Left lung (tissue), 10 donors: Measurements from ENCODE around the gene ADAM19. TPM values are rescaled to one million over a fixed set of nuclear protein-coding genes. Genes with fewer than 3 reads are reported as not detected.

ENCODE experiments used
- ATAC-seq: fragments of 200-7000 bp; cut with Tn5 transposase; one replicate; pipeline ENCODE4 v1.9.1; 2020; ENCODE audit warnings: moderate library complexity
- DNase-seq, 4 donors: peaks; one replicate each; pipeline ENCODE4 v3.0.0-alpha.2; 2013 to 2020
- H3K27ac ChIP-seq, 2 donors: fragments of 200-600 bp; sonication (generic) in 1 of 2; one replicate each; pipeline versions ENCODE4 v1.5.0 to v1.8.0; 2020 to 2021
- H3K27me3 ChIP-seq, 2 donors: fragments of 200-600 bp; sonication (generic) in 1 of 2; one replicate each; pipeline versions ENCODE4 v1.5.0 to v1.8.0; 2020 to 2021
- H3K36me3 ChIP-seq, 2 donors: fragments of 200-600 bp; sonication (generic) in 1 of 2; one replicate each; pipeline versions ENCODE4 v1.5.0 to v1.8.0; 2020 to 2021
- H3K4me1 ChIP-seq, 2 donors: fragments of 200-600 bp; one replicate each; pipeline ENCODE4 v1.8.0; 2021
- H3K4me3 ChIP-seq, 2 donors: fragments of 200-600 bp; sonication (generic) in 1 of 2; one replicate each; pipeline versions ENCODE4 v1.5.0 to v1.8.0; 2020 to 2021; ENCODE audit warnings: mild to moderate bottlenecking in 1 of 2
- H3K9me3 ChIP-seq, 2 donors: fragments of 200-600 bp; sonication (generic) in 1 of 2; one replicate each; pipeline versions ENCODE4 v1.5.0 to v1.8.0; 2020 to 2021
- intact Hi-C, 2 donors: fragments of 100-400 bp; cut with DNase I; formaldehyde crosslinking; loops; one replicate each; pipeline versions ENCODE4 v1.11.2 to v1.14.2; 2022
- polyA plus RNA-seq, 6 donors: library from polyadenylated mRNA; unstranded; fragments of 120-200 nt; gene quantifications; one replicate each; pipeline ENCODE4 v1.2.1, GENCODE V29; 2013; ENCODE audit not compliant: insufficient read length in 6 of 6
- total RNA-seq, 2 donors: library from RNA; stranded (reverse); fragmentation: NEBNext Ultra II Directional; extraction: Animal tissue kit (Norgen Biotek cat#: 25700); gene quantifications; one replicate each; pipeline ENCODE4 v1.2.1, GENCODE V29; 2021
- TF ChIP-seq, protein P1 (sequence below), 2 donors: fragments of 200-600 bp; sonication (generic) in 1 of 2; IDR thresholded peaks; one replicate each; pipeline versions ENCODE4 v1.5.0 to v1.8.0; 2021; ENCODE audit warnings: antibody characterized with exemption in 2 of 2
- donor health status: DM: no; HTN: yes; CAD: no.
- donor health status: DM: no; HTN: no; CAD: no.

Gene ADAM19
- total and polyA plus RNA-seq, 8 donors: 14.9 to 21.5 (median 19.2) TPM

DNA sequence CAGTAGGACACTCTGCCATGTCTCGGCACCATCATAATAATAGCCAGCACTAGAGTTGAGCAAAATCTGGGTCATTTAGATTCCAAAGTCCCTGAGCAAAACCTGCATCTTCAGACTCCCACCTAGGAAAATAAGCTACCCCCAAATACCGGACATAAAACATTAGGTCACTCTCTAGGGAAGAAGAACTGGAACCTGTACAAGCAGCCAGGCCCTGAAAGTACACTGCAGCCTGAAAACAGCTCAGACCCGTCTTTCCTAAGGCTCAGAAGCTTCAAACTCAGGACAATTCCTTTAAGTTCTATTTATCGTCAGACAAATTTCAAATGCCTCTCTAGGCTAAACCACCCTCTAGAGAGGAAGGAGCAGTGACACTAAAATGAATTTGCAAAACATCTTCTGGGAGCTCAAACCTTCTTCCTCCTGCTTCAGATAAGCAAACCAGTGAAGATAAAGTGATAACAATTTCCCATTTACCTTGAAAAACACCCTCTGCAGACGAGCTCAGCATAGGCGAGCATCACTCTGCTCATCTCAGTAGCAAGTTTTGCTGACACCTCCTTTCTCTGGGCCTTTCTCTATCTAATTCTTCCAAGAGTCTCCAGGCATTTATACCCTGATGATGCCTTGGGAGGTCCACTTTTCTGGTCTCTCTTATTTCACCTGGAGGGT lies 34.0 kb downstream of the ADAM19 start:
- H3K9me3 ChIP-seq: no peaks in the 10 kb centered on the region
- H3K27me3 ChIP-seq: no peaks in the 10 kb centered on the region
- TF ChIP-seq, protein P1, sequence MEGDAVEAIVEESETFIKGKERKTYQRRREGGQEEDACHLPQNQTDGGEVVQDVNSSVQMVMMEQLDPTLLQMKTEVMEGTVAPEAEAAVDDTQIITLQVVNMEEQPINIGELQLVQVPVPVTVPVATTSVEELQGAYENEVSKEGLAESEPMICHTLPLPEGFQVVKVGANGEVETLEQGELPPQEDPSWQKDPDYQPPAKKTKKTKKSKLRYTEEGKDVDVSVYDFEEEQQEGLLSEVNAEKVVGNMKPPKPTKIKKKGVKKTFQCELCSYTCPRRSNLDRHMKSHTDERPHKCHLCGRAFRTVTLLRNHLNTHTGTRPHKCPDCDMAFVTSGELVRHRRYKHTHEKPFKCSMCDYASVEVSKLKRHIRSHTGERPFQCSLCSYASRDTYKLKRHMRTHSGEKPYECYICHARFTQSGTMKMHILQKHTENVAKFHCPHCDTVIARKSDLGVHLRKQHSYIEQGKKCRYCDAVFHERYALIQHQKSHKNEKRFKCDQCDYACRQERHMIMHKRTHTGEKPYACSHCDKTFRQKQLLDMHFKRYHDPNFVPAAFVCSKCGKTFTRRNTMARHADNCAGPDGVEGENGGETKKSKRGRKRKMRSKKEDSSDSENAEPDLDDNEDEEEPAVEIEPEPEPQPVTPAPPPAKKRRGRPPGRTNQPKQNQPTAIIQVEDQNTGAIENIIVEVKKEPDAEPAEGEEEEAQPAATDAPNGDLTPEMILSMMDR (IDR thresholded peaks at IDR 0.05): no peak
- intact Hi-C loops: no loop called here
- H3K27ac ChIP-seq: peak overlapping the region; percentile 70 to 81
- H3K4me1 ChIP-seq: peaks cover 26 to 67% of the 10 kb centered on the region in 2 donors
- DNase-seq (no peak), ATAC-seq (no peak)
- H3K36me3 ChIP-seq: peaks cover 0 to 8% of the 10 kb centered on the region in 2 donors
- no peak overlapping the region for H3K4me3 ChIP-seq

DNA sequence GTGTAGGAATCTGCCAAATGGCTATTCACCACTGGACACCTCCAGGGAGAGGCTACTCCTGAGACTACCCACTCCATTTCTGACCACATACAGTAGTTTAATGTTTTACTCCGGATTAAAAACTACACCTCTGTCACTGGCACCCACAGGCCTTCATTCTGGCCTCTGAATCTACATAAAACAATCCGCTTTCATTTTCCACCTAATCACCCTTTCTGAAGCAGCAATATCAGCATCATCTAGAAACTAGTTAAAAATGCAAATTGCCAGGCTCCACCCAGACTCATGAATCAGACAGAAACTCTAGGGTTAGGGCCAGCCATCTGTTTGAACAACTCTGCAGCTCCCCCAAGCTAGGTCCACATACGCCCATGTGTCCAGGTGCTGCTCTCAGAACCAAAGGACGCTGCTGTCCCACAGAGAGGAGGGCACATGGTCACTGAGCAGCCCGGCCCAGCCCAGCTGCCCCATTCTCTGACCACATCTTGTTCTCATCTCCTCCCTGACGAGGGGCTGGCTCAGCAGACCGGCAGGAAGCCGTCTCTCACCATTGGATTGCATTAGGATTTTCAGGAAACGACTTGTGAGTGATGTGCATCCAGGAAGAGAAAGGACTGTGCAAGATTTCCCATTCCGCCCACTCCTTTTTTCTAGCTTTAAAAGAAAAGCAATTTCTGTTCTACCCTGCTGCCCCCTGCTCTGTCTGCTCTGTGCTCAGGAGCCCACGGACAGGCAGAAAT lies 34.7 kb downstream of the ADAM19 start:
- no peaks in the 10 kb centered on the region for H3K9me3 ChIP-seq
- peak overlapping the region; percentile 70 to 81 for H3K27ac ChIP-seq
- ATAC-seq (peak; percentile 69), DNase-seq (peak in 3 of 4 donors; percentile 49 to 77 (median 67))
- no peak overlapping the region for H3K4me3 ChIP-seq
- intact Hi-C loops: no loop called here
- TF ChIP-seq, protein P1 (IDR thresholded peaks at IDR 0.05): no peak
- peaks cover 26 to 60% of the 10 kb centered on the region in 2 donors for H3K4me1 ChIP-seq
- peaks cover 0 to 15% of the 10 kb centered on the region in 2 donors for H3K36me3 ChIP-seq
- H3K27me3 ChIP-seq: no peaks in the 10 kb centered on the region

DNA sequence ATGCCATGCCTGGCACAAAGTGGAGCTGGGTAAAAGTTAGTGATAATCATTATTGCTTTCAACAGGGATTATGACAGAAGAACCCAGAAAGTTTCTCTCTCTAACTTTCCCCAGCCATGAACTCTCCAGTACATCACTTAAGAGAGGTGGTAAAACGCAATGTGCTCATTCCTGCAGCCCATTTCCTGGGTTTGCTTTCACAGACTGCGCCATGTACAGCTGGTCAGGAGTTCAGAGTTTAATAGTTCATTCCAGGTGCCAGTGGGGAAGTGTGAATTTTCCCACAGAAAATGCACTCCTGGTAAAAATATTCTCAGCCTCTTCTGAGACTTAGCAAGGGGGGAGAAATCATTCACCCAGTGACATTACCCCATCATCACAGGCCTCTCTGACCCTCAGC lies 35.5 kb downstream of the ADAM19 start:
- H3K4me1 ChIP-seq: peaks cover 26 to 52% of the 10 kb centered on the region in 2 donors
- TF ChIP-seq, protein P1 (IDR thresholded peaks at IDR 0.05): no peak
- H3K36me3 ChIP-seq: peaks cover 0 to 16% of the 10 kb centered on the region in 2 donors
- DNase-seq: no peak
- ATAC-seq: no peak
- intact Hi-C loops: no loop called here
- no peak overlapping the region for H3K4me3 ChIP-seq
- no peaks in the 10 kb centered on the region for H3K9me3 ChIP-seq
- peak overlapping the region; percentile 70 to 81 for H3K27ac ChIP-seq
- H3K27me3 ChIP-seq: no peaks in the 10 kb centered on the region

DNA sequence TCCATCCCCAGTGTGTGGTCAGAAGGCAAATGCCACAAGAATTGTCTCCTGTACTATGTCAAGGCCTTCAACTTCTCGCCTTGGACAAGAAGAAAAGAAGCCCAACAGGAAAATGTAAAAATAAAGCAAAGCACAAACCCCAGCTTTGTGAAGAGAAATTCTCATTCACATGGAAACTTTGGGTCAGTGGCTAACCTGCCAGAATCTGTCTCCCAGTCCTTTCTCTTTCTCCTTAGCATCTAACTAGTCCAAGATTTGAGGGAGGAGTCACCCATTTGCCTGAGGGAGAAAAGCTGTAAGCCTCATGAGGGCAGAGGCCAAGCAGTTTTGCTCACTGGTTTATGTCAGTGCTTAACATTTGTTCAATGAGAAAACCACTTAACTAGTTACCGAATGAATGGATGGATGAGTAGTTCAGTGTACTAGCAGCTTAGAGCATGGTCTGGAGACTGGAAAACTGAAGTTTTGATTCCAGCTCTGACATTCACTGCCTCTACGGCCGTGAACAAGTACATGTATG lies 36.0 kb downstream of the ADAM19 start:
- TF ChIP-seq, protein P1 (IDR thresholded peaks at IDR 0.05): no peak
- Histone ChIP-seq H3K27ac (peak overlapping the region; percentile 70 to 81), H3K36me3 (peaks cover 0 to 16% of the 10 kb centered on the region in 2 donors), H3K27me3 (no peaks in the 10 kb centered on the region), H3K4me3 (no peak overlapping the region), H3K4me1 (peaks cover 26 to 52% of the 10 kb centered on the region in 2 donors), H3K9me3 (no peaks in the 10 kb centered on the region)
- ATAC-seq: no peak
- intact Hi-C loops: no loop called here
- DNase-seq: no peak

DNA sequence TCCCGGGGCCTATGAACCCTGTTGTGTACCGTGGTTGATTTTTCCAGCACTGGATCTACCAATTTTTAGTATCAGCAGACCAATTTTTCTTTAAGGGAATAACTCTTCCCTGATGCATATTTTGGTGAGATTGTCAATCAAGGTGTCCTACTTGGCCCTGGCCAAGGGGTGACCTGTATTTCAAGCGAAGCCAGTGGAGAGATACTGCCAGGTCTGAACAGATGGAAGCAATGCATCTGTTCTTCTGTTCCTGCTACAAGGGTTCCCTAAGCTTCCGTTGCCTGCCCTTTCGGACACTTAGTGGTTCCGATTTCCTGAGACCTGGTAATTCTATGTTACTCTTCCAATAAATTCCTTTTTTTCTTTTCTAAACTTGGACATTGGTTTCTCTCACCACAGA lies 37.3 kb downstream of the ADAM19 start:
- peaks cover 19 to 41% of the 10 kb centered on the region in 2 donors for H3K4me1 ChIP-seq
- intact Hi-C loops: no loop called here

More for the DNA sequence above, 37.3 kb downstream of the ADAM19 start:
- ATAC-seq (no peak), DNase-seq (no peak)
- H3K27ac ChIP-seq: no peak overlapping the region
- H3K9me3 ChIP-seq: no peaks in the 10 kb centered on the region
- peaks cover 0 to 16% of the 10 kb centered on the region in 2 donors for H3K36me3 ChIP-seq
- TF ChIP-seq, protein P1 (IDR thresholded peaks at IDR 0.05): no peak
- no peaks in the 10 kb centered on the region for H3K27me3 ChIP-seq
- no peak overlapping the region for H3K4me3 ChIP-seq
